K562 (cell line): ENCODE measurements around the gene TEDDM1. TPM values are rescaled to one million over a fixed set of nuclear protein-coding genes. Genes with fewer than 3 reads are reported as not detected.

Experiments used
- BMI1 ChIP-seq: fragments of 150-350 bp; IDR thresholded peaks from 2 replicates; pipeline ENCODE4 v1.6.1; 2014; ENCODE audit warnings: low read length
- DEAF1 ChIP-seq: fragments of 450-650 bp; formaldehyde crosslinking; IDR thresholded peaks from 2 replicates; pipeline ENCODE4 v1.4.0; 2020; ENCODE audit warnings: mild to moderate bottlenecking, moderate library complexity
- DLX4 ChIP-seq: fragments of 250-450 bp; sonication (Bioruptor Pico); IDR thresholded peaks from 2 replicates; pipeline ENCODE4 v1.6.1; 2021; ENCODE audit warnings: mild to moderate bottlenecking
- ETV6 ChIP-seq, 3 experiments: fragments of 150-350 bp in 1 of 3; sonication (generic) in 1 of 3; formaldehyde crosslinking in 1 of 3; IDR thresholded peaks; 2 replicates each; pipeline versions ENCODE4 v1.6.1 to v1.8.0; 2014 to 2022; ENCODE audit warnings: borderline replicate concordance in 2 of 3, low read depth in 2 of 3, antibody characterized with exemption in 1 of 3, low read length in 1 of 3, mild to moderate bottlenecking in 1 of 3, missing genetic modification reagents in 1 of 3
- HDAC2 ChIP-seq: fragments of 450-650 bp; IDR thresholded peaks from 2 replicates; pipeline ENCODE4 v1.6.1; 2016; ENCODE audit warnings: mild to moderate bottlenecking
- HNRNPL ChIP-seq: fragments of 200-400 bp; formaldehyde crosslinking; IDR thresholded peaks from 2 replicates; pipeline ENCODE4 v1.6.1; 2017; ENCODE audit warnings: low read depth, mild to moderate bottlenecking, low read length
- HNRNPLL ChIP-seq: fragments of 200-400 bp; formaldehyde crosslinking; IDR thresholded peaks from 2 replicates; pipeline ENCODE4 v1.6.1; 2017; ENCODE audit warnings: low read length, low read depth, mild to moderate bottlenecking; ENCODE audit not compliant: poor library complexity, severe bottlenecking
- MECOM ChIP-seq: fragments of 250-450 bp; sonication (Bioruptor Pico); IDR thresholded peaks from 2 replicates; pipeline ENCODE4 v1.8.0; 2022; ENCODE audit warnings: inconsistent platforms
- NCOR1 ChIP-seq: fragments of 450-650 bp; IDR thresholded peaks from 2 replicates; pipeline ENCODE4 v1.6.1; 2016; ENCODE audit warnings: mild to moderate bottlenecking, moderate library complexity
- NFE2L1 ChIP-seq: fragments of 450-650 bp; IDR thresholded peaks from 2 replicates; pipeline ENCODE4 v1.6.1; 2016; ENCODE audit warnings: missing genetic modification characterization, low read depth, mild to moderate bottlenecking, missing compliant biosample characterization, moderate library complexity, borderline replicate concordance
- TAF1 ChIP-seq: IDR thresholded peaks from 2 replicates; pipeline ENCODE4 v1.6.1; 2011; ENCODE audit warnings: mild to moderate bottlenecking, low read length, moderate library complexity; ENCODE audit not compliant: insufficient read depth, control insufficient read depth, severe bottlenecking; ENCODE audit errors: extremely low read depth
- ZBTB1 ChIP-seq: sonication (generic); formaldehyde crosslinking; IDR thresholded peaks from 2 replicates; pipeline ENCODE4 v1.8.1; 2023; ENCODE audit warnings: missing genetic modification reagents, low read depth, mild to moderate bottlenecking, borderline replicate concordance
- ZNF395 ChIP-seq: fragments of 200-800 bp; sonication (Bioruptor generic); IDR thresholded peaks from 2 replicates; pipeline ENCODE4 v1.6.1; 2017; ENCODE audit warnings: missing genetic modification characterization, missing compliant biosample characterization
- polyA plus RNA-seq, 8 experiments: library from polyadenylated mRNA; depleted of rRNA in 4 of 8; stranded (reverse) in 5 of 8; unstranded in 3 of 8; fragments of >200 nt; fragmentation: Nextera tagmentation in 2 of 8; fragmentation: Illumina TruSeq in 1 of 8; extraction: Ambion mirVana in 2 of 8; extraction: Trizol in 1 of 8; gene quantifications; 2 replicates each; pipeline versions ENCODE4 v1.2.1 to v1.2.3, GENCODE V29; 2011 to 2014; ENCODE audit warnings: inconsistent platforms in 1 of 8, missing spikeins in 1 of 8
- total RNA-seq, 7 experiments: library from RNA; depleted of rRNA in 6 of 7; stranded (reverse); fragments of >200 nt in 6 of 7; fragmentation: Illumina TruSeq in 2 of 7; extraction: Trizol in 2 of 7; gene quantifications; 2 replicates each; pipeline versions ENCODE4 v1.2.1 to v1.2.3, GENCODE V29; 2011 to 2021; ENCODE audit warnings: low replicate concordance in 1 of 7
- TF ChIP-seq, protein P1 (sequence below): sonication (generic); formaldehyde crosslinking; IDR thresholded peaks from 2 replicates; pipeline ENCODE4 v1.5.0; 2020; ENCODE audit warnings: missing genetic modification reagents
- TF ChIP-seq, protein P2 (sequence below): fragments of 200-800 bp; sonication (Bioruptor generic); IDR thresholded peaks from 2 replicates; pipeline ENCODE4 v1.6.1; 2017; ENCODE audit warnings: missing genetic modification characterization, missing compliant biosample characterization

TEDDM1 gene
- total and polyA plus RNA-seq, 9 of the 15 experiments (the other 6 are each of a cell fraction or from before 2014, with no cell fraction given): not detected

GRCh38 chr1:182446033-182446669, 45.7 kb upstream of the TEDDM1 start (continued):
- TF ChIP-seq, protein P1, sequence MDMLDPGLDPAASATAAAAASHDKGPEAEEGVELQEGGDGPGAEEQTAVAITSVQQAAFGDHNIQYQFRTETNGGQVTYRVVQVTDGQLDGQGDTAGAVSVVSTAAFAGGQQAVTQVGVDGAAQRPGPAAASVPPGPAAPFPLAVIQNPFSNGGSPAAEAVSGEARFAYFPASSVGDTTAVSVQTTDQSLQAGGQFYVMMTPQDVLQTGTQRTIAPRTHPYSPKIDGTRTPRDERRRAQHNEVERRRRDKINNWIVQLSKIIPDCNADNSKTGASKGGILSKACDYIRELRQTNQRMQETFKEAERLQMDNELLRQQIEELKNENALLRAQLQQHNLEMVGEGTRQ: no peak
- TF ChIP-seq NCOR1: no peak
- no peak for TF ChIP-seq HDAC2
- TF ChIP-seq ZNF395 (CRISPR knock-in tag): no peak
- no peak for TF ChIP-seq NFE2L1 (tag)
- TF ChIP-seq MECOM (CRISPR knock-in tag): no peak
- peak; percentile 90 for TF ChIP-seq DEAF1 (CRISPR knock-in tag)
- no peak for TF ChIP-seq DLX4 (CRISPR knock-in tag)
- no peak for TF ChIP-seq HNRNPLL
- TF ChIP-seq BMI1: no peak
- TF ChIP-seq, protein P2, sequence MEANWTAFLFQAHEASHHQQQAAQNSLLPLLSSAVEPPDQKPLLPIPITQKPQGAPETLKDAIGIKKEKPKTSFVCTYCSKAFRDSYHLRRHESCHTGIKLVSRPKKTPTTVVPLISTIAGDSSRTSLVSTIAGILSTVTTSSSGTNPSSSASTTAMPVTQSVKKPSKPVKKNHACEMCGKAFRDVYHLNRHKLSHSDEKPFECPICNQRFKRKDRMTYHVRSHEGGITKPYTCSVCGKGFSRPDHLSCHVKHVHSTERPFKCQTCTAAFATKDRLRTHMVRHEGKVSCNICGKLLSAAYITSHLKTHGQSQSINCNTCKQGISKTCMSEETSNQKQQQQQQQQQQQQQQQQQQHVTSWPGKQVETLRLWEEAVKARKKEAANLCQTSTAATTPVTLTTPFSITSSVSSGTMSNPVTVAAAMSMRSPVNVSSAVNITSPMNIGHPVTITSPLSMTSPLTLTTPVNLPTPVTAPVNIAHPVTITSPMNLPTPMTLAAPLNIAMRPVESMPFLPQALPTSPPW: no peak
- TF ChIP-seq ETV6 (IDR thresholded peaks at IDR 0.05; ENCODE audit: borderline replicate concordance in 1 of 2, low read depth in 2 of 2, low read length in 1 of 2): no peak
- TF ChIP-seq ETV6 (CRISPR knock-in tag; IDR thresholded peaks at IDR 0.05; ENCODE audit: borderline replicate concordance): no peak
- no peak for TF ChIP-seq TAF1
- no peak for TF ChIP-seq HNRNPL
- TF ChIP-seq ZBTB1 (CRISPR knock-in tag): no peak
